HG03060 (cell line): ENCODE results near the gene STK32B.
"Not testable (repeated sequence)": the region's sequence is repeated elsewhere in the genome, so short reads cannot be mapped to it uniquely, and the experiment has no call there.

Source experiments
- ATAC-seq: cut with Tn5 transposase; IDR thresholded peaks from one replicate; pipeline ENCODE4 v1.9.1; 2021; ENCODE audit warnings: low read depth, moderate number of reproducible peaks; ENCODE audit not compliant: unreplicated experiment

STK32B gene

GRCh38 chr4:5156682-5157081, 105.4 kb downstream of the STK32B start:
- ATAC-seq = no peak

GRCh38 chr4:5157791-5158770, 106.8 kb downstream of the STK32B start:
- no peak for ATAC-seq

DNA sequence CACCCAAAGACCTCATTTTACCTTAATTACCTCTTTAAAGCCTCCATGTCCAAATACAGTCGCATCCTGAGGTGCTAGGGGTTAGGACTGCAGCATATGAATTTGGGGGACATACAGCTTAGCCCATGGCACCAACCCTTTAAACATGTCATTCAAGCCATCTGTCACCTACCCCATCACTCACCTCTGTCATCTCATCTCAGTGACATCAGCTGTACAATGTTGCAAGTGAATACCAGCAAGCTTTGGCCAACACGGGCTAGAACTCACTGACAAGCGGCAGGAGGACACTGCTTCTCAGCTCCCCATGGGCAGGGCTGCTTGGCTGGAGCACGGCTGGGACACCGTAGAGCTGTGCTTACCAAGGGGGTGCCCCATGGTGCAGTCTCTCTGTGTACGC, 107.5 kb downstream of the STK32B start:
- ATAC-seq = no peak

DNA sequence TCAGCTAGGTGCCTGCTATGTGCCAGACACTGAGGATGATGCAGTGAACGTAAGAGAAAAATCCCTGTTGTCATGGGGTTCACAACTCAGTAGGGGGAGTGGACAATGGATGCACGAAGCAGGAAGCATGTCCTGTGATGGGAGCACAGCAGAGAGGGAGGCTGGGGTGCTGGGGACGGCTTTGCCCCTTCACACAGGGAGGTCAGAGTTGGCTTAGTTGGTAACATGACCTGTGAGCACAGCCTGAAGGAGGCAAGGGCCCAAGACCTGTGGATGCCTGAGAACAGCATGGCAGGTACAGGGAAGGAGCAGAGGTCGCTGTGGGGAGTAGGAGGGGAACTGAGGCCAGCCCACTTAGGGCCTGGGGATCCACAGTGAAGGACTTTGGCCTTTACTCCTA, 109.4 kb downstream of the STK32B start:
- ATAC-seq = no peak

DNA sequence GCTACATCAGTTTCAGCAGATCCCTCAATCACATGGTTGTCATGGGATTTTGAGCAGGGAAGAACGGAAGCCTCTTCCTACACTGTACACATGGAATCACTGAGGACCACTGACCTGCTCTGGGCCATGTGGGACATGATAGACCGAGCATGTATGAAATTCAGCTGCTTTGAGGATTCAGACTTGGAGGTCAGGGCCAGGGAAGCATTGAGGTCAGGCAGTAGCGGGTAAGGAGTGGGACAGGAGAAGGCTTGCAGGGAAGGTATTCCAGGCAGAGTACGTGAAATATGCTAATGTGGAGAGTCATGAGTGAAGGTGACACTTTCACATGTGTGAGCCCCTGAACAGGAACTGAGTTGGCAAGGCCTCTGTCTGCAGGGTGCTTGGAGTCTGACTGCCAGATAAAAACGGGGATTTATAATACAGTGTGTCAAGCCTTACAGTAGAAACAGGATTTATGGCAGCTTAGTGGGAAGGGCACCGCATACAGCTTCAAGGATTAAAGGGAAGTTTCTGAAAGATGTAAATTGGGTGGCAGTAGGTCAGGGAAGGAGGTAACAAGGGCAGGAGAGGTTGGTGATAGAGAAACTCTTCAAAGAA, 111.7 kb downstream of the STK32B start:
- no peak for ATAC-seq

DNA sequence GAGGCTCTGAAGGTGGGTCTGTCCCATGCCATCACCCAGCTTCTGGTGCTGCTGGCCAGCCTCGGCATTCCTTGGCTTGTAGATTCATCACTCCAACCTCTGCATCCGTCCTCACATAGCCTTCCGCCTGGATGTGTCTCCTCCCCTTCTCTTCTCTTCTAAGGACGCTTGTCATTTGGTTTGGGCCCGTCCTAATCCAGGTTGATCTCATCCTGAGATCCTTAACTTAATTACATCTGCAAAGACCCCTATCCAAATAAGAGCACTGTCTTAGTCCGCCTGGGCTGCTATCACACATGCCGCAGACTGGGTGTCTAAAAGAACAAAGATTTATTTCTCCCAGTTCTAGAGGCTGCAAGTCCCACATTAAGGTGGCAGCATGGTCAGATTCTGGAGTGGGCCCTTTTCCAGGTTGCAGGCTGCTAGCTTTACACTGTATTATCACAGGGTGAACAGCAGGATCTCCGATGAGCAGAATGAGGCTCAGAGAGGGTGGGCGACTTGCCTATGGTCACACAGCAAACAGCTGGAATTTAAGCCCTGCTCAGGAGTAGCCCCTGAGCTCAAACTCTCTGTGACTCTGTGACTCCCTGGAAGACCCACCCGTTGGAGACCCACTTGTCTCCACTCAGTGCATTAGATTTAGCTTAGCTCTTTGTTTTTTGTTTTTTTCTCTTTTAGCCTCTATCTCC, 113.1 kb downstream of the STK32B start:
- no peak for ATAC-seq

GRCh38 chr4:5165420-5166369, 114.4 kb downstream of the STK32B start:
- no peak for ATAC-seq

DNA sequence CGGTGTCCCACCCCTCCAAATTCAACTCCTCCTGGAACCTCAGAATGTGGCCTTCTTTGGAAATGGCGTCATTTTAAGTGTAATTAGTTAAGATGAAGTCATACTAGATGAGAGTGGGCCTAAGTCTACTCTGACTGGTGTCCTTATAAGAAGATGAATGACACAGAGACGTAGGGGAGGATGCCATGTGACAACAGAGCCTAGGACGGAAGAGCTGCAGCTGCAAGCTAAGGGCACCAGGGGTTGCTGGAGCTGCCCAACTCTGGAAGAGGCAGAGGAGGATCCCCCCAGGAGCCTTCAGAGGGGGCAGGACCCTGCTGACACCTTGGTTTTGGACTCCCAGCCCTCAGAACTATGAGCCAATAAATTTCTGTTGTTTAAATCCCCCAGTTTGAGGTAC, 115.1 kb downstream of the STK32B start:
- no peak for ATAC-seq

DNA sequence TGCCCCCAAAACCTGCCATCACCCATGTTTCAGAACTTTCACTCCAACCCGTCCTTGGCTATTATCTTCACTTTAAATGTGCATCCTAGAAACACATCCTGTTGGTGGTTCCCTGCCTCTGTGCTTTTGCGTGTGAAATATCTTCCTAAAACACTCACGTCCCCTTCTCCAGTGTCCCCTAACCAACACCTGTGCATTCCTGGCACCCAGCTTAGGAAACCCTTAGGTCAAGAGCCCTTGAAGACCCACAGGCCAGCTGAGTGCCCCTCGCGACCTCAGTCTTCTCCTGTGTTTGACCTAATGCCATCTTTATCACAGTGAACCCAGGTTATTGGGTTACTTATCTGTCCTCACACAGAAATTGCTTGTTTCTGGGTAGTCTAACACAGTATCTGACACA, 117.6 kb downstream of the STK32B start:
- ATAC-seq = no peak

GRCh38 chr4:5175836-5176235, 124.6 kb downstream of the STK32B start:
- not testable (repeated sequence) for ATAC-seq

DNA sequence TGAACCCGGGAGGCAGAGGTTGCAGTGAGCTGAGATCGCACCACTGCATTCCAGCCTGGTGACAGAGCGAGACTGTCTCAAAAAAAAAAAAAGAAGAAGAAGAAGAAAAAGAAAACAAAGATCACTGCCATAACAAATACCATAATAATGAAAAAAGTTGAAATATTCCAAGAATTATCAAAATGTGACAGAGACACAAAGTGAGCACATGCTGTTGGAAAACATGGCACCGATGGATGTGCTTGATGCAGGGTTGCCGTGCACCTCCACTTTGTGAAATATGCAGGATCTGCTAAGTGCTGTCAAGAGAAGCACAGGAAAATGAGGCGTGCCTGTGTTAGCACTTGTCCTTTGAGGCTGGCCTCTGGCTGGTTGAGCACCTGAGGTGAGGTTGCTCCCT, 133.3 kb downstream of the STK32B start:
- ATAC-seq = no peak

GRCh38 chr4:5185551-5185950, 134.3 kb downstream of the STK32B start:
- no peak for ATAC-seq

GRCh38 chr4:5186271-5187064, 135.2 kb downstream of the STK32B start:
- ATAC-seq = no peak

DNA sequence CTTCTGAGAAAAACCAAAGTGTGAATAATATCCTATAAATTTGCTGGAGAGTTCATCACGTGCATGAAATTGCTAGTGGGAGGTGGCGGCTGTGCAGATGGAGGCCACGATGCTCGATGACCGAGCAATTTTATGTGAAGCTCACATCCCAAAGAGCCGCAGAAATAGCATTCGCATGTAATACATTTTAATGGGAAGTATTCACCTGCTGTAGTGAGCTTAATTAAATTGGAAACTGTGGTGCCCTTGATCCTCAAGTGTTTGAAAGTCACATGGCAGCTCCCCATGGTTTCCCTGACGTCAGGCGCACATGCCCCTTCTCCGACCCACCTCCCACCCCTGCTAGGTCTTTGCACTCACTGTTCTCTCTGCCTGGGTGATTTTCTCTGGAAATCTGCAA, 136.8 kb downstream of the STK32B start:
- ATAC-seq = no peak

- ATAC-seq = no peak
Observed at GRCh38 chr4:5191831-5192230, 140.6 kb downstream of the STK32B start.

- ATAC-seq = no peak
Observed at GRCh38 chr4:5192271-5192670, 141.0 kb downstream of the STK32B start.

DNA sequence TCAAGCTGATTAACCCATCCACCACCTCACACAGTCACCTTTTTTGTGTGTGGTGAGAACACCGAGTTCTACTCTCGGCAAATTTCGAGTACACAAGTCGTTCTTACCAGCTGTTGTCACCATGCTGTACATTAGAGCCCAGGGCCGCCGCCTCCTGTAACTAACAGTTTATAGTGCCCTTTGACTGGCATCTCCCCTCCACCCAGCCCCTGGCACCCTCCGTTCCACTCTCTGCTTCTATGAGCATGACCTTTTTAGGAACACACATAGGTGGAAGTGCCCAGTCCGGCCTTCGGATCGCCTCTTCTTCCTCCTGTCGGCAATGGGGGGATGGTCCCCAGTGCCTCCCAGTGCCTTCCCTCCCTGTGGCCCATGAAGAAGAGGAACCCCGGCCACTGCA, 141.4 kb downstream of the STK32B start:
- no peak for ATAC-seq

GRCh38 chr4:5198656-5199541, 147.6 kb downstream of the STK32B start:
- ATAC-seq = no peak
